22Rv1 (cell line): ENCODE data around the gene ICE1.
"Not testable (repeated sequence)": the region's sequence is repeated elsewhere in the genome, so short reads cannot be mapped to it uniquely, and the experiment has no call there.

Experiments
- H3K27ac ChIP-seq: fragments of 450-650 bp; 2 replicates; pipeline ENCODE4 v1.5.1; 2017
- CTCF ChIP-seq: fragments of 450-650 bp; IDR thresholded peaks from 2 replicates; pipeline ENCODE4 v1.5.1; 2017; ENCODE audit warnings: mild to moderate bottlenecking
- ZFX ChIP-seq: fragments of 450-650 bp; IDR thresholded peaks from 2 replicates; pipeline ENCODE4 v1.6.1; 2017; ENCODE audit warnings: antibody characterized with exemption, borderline replicate concordance

Gene ICE1

GRCh38 chr5:5483350-5483749 is 60.9 kb downstream of the ICE1 start:
- no peak overlapping the region for H3K27ac ChIP-seq
- no peak for TF ChIP-seq CTCF
- TF ChIP-seq ZFX, result no peak

- no peak for TF ChIP-seq CTCF
- TF ChIP-seq ZFX, result no peak
- no peak overlapping the region for H3K27ac ChIP-seq
Measured at GRCh38 chr5:5483880-5484598, 61.6 kb downstream of the ICE1 start.

GRCh38 chr5:5486122-5486521 is 63.6 kb downstream of the ICE1 start:
- no peak for TF ChIP-seq CTCF
- TF ChIP-seq ZFX, result no peak
- H3K27ac ChIP-seq, result no peak overlapping the region

GRCh38 chr5:5487585-5488360 is 65.3 kb downstream of the ICE1 start:
- TF ChIP-seq ZFX (no peak), CTCF (no peak)

GRCh38 chr5:5490774-5491347 is 68.4 kb downstream of the ICE1 start:
- TF ChIP-seq CTCF (no peak), ZFX (no peak)
- H3K27ac ChIP-seq, result no peak overlapping the region

More at GRCh38 chr5:5487585-5488360, 65.3 kb downstream of the ICE1 start:
- no peak overlapping the region for H3K27ac ChIP-seq

GRCh38 chr5:5492087-5492933 is 69.8 kb downstream of the ICE1 start:
- TF ChIP-seq CTCF (peak; percentile 84), ZFX (no peak)
- no peak overlapping the region for H3K27ac ChIP-seq

- not testable (repeated sequence) for H3K27ac ChIP-seq
Measured at GRCh38 chr5:5492934-5493271, 70.4 kb downstream of the ICE1 start.
